Non-pigmented ciliary epithelial cell (primary cell): Measurements from ENCODE around the gene CLSTN1.

Source experiments
- DNase-seq: peaks from one replicate; pipeline ENCODE4 v3.0.0-alpha.2; 2010; ENCODE audit warnings: low read depth

The CLSTN1 gene

DNA sequence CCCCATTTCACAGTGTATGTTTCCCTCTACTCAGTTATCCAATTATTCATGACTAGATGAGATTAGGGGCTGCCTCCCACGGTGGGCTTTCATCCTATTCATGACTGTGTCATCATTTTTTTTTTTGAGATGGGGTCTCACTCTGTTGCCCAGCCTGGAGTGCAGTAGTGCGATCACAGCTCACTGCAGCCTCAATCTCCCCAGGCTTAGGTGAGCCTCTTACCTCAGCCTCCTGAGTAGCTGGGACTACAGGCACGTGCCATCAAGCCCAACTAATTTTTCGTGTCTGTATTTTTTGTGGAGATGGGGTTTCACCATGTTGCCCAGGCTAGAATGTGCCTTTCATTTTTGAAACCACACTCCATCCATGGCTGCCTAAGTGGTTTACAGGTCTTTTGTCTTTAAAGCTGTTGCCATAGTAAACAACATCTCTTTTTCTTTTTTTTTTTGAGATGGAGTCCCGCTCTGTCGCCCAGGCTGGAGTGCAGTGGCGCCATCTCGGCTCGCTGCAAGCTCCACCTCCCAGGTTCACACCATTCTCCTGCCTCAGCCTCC lies 112.2 kb downstream of the CLSTN1 start:
- DNase-seq = no peak

DNA sequence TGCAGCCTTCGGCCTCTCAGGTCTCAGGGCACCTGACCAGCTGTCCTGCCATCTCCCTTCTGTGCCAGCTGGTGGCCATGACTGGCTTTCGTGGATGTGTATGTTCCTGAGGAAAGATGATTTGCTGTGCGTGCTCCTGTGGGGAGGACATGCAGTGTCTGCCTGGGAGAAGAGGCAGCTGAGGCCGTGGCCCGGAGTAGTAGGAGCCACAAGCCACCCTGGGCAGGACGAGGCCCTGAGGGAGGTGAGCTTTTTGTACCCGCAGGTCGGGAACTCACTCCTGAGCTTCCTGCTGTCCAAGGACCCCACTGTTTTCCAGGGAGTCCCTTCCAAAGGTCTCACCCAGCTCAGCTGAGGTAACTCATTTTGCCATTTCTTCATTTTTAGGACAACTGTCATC lies 113.7 kb downstream of the CLSTN1 start:
- no peak for DNase-seq

DNA sequence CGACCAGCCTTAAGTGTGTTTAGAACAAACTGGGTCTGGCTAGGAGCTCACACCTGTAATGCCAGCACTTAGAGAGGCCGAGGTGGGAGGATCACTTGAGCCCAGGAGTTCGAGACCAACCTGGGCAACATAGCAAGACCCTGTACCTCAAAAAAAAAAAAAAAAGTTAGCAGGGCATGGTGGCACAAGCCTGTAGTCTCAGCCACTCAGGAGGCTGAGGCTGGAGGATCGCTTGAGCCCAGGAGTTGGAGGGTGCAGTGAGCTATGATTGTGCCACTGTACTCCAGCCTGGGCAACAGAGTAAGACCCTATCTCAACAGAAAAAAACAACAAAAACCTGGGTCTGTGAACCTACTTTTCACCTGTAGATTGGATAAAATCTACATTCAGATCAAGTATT lies 117.6 kb downstream of the CLSTN1 start:
- no peak for DNase-seq

DNA sequence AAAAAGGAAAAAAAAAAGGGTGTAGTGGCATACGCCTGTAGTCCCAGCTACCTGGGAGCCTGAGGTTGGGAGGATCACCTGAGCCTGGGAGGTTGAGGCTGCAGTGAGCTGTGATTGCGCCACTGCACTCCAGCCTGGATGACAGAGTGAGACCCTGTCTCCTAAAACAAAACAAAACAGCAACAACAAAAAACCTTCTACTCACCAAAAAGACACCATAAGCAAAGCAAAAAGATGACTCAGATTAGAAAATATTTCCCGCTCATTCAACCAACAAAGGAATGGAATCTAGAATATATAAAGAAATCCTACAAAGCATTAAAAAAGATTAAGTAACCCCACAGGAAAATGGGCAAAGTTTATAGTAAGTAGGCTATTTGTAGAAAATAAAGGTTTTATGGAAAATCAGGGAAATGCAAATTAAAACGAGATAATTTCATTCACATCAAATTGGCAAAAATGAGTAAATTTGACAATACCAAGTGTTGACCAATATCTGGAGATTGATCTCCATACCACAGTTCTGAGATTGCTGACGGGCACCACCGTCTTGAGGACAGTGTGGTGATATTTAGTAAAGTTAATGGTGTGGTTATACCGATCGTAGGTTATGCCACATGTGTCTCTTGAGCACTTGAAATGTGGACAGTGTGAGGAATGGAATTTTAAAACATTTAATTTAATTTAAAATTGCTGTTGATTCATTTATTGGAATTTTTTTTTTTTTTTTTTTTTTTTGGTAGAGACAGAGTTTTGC lies 118.2 kb downstream of the CLSTN1 start:
- no peak for DNase-seq

DNA sequence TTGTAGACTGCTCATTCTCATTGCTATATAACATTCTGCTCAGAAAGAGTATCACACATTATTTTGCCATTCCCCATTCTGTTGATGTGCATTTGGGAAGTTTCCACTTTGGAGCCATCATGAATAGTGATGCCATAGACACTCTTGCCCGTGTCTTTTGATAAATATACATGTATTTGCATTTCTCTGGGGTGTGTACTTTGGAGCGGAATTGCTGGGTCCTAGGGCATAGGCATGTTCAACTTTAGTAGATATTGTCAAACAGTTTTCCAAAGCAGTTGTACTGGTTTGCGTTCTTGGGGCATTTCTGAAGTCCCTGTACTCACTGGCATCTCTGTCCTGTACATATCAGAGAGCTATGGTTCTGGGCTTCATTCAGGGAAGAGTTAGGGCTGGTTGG lies 120.1 kb downstream of the CLSTN1 start:
- no peak for DNase-seq

DNA sequence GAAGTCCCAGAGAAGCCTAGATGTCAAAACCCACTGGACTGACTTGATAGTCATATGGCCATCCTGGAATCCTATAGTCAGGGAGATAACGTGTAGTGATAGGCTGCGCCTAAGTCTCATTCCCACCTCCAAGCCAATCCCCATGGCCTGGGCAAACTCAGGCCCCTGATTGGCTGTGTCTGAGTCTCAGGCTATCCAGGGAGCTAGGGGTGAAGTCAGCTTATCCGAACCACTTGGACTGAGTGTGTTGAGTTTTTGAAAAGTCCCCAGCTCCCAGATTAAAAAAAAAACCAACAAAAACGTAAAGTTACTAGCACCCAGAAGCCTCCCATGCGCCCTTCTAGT lies 120.6 kb downstream of the CLSTN1 start:
- no peak for DNase-seq

DNA sequence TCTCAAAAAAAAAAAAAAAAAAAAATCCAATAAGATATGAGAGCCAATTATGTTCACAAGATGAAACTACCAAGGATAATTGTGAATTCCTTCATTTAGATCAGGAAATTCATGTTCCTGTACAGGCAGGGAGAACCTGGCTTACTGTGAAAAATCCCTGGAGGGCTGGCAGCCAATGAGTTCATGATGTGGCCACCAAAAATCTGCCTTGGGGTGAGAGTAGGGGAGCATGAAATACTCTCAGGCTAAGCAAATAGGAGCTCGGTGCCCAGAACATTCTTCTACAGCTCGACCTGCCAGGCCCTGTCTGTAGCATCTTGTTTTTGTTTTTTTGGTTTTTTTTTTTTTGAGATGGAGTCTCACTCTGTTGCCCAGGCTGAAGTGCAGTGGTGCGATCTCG lies 122.1 kb downstream of the CLSTN1 start:
- DNase-seq = no peak

DNA sequence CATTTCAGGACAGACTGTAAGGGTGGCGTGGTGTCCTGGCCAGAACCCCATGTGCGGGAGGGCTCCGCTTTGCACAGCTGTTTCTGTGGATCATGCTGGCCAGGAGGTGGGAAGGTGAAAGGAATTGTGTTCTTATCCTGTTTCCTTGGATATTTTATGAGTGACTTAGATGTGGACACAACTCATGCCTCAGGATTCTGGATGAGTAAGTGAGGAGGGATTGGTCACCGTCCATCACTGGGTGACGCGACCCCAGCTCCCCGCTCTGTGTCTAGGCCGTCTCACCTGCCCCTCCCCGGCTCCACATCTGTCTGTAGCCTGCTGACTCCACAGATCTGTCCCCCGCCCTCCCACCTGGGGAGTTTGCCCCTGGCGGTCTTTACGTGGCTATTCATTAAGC lies 123.4 kb downstream of the CLSTN1 start:
- DNase-seq = peak; percentile 63

DNA sequence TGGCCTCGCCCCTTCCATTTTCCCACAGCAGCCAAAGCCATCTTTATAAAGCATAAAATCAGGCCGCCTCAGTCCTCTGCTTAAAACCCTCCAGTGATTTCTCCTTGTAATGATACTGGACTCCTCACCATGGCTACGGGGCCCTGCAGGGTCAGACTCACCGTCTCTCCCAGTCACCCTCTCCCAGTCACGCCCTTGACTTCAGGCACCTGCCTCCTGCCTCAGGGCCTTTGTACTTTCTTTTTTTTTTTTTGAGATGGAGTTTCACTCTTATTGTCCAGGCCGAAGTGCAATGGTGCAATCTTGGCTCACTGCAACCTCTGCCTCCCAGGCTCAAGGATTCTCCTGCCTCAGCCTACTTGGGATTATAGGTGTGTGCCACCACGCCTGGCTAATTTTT lies 124.4 kb downstream of the CLSTN1 start:
- no peak for DNase-seq

DNA sequence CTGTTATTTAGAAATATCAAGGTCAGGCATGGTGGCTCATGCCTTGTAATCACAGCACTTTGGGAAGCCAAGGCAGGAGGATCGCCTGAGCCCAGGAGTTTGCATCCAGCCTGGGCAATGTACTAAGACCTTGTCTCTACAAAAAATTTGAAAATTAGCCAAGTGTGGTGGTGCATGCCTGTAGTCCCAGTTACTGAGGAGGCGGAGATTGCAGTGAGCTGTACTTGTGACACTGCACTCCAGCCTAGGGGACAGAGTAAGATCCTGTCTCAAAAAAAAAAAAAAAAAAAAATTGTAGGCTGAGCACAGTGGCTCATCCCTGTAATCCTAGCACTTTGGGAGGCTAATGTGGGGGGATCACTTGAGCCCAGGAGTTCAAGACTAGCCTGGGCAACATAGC lies 127.0 kb downstream of the CLSTN1 start:
- no peak for DNase-seq

DNA sequence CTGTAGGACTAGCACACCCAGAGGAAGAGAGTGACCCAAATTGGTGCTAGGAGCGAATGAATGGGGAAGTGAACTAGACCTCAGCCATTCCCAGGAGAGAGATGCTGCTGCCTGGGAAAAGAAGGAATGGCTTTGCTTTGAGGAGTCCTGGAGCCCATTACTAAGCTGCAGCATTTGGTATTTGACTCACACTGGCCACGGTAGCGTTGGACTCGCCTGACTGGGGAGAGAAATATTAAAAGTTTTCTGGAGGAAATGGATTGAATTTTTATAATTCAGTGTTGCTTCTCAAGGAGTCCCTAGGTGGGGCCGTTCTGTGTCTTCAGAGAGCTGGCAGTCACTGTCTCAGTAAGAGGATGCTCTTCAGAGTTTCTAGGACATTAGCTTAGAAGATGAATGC lies 132.1 kb downstream of the CLSTN1 start:
- no peak for DNase-seq

DNA sequence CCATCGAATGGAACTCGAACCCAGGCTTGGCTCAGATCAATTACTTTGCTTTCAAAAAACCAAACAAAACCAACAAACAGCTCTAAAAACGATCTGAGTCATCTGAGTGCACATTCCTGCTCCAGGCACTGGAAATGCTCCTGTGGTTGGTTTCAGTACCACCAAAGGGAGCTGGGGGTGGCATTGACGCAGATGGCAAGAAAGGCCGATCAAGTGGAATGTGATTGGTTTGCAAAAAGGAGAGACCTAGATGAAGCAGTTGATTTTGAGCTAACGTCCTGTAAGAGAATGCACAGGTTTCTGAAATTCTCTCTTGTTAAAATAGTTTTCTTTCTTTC lies 132.7 kb downstream of the CLSTN1 start:
- no peak for DNase-seq

DNA sequence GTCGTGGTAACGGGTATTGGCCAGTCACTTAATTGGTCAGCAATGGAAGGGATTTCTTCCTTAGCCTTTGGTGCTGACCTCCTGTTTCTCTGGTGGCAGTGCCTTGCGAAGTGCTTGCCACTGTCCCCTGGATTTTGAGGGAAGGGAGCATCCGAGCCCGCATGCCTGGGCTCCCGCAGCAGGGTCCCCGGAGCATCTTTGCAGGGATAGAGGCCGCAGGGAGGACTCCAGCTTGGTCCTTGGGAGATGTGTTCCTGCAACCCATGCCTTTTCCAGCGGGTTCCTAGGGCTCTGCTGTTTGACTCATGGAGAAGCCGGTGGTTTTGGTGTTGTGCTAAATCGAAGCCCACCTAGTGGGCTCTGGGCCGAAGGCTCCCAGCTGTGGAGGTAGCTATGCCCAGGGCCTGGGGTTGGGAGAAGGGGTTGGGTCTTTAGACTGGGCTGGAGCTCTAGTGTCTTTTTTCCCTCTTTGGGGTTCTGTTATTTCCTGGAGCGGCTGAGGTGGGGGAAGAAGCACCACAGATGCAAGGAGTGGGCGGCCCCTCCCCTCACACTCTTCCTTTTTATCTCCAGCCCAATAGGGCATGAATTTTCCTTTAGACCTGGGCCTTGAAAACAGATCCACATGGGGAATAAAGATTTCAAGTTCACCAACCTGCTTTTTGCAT lies 133.2 kb downstream of the CLSTN1 start:
- no peak for DNase-seq

DNA sequence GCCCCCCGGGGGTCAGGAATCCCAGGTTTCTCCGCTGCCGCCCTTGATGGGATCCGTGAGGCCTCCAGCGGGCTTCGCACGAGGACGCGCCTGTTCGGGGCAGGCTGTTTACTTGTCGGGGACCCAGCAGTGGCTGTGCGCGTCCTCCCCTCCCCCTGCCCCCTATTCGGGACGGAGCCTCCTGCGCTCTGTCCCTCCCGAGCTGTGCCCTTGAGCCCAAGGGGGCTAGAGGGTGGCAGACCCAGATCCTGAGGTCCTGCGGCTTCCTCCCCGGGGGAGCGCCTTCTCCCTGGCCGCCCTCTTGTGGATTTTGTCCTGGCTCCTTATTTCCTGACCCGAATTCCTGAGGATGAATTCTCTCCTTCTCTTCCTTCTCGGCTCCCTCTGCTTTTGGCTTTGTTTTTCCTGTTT lies 133.8 kb downstream of the CLSTN1 start:
- no peak for DNase-seq

DNA sequence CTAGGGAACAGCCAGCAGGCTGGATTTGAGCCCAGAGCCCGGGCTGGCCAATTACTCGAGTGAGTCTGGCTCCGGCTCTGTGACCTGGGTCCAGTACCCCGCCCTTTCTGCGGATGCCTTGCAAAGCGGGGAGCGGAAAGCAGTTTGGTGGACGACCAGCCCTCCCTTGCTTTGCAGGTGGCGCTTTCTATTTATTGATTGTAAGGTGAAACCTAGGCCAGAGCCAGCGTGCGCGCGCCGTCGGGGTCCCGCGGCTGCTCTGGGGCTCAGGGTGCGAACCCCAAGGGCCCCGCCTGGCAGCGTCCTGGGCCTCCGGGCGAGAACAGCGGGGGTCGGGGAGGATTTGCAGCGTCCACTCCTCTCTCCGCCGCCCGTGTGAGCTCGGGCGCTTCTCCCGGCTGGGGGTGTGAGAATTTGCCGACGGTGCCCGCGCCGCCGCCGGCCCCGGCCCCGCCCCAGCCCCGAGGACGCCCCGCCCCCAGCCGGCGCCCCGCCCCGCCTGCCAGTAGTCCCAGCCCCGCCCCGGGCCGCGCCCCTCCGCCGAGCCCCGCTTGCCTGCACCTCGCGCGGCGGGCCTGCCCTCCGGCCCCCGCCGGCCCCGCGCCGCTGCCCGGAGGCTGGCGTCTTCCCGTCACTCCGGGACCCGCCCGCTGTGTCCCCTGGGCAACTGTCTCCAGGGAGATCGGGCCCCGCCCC lies 134.6 kb downstream of the CLSTN1 start:
- no peak for DNase-seq

DNA sequence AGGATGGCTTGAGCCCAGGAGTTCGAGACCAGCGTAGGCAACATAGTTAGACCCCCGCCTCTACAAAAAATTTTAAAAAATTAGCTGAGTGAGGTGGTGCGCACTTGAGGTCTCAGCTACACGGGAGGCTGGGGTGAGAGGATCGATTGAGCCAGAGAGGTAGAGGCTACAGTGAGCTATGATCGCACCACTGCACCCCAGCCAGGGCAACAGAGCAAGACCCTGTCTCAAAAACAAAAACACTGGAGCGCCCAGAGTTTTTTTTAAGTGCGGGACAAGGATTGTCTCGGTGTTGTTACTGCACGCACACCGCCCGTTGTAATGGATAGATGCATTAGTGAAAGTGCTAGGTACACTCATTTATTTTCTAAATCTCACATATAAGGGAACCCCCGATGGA lies 135.2 kb downstream of the CLSTN1 start:
- no peak for DNase-seq

DNA sequence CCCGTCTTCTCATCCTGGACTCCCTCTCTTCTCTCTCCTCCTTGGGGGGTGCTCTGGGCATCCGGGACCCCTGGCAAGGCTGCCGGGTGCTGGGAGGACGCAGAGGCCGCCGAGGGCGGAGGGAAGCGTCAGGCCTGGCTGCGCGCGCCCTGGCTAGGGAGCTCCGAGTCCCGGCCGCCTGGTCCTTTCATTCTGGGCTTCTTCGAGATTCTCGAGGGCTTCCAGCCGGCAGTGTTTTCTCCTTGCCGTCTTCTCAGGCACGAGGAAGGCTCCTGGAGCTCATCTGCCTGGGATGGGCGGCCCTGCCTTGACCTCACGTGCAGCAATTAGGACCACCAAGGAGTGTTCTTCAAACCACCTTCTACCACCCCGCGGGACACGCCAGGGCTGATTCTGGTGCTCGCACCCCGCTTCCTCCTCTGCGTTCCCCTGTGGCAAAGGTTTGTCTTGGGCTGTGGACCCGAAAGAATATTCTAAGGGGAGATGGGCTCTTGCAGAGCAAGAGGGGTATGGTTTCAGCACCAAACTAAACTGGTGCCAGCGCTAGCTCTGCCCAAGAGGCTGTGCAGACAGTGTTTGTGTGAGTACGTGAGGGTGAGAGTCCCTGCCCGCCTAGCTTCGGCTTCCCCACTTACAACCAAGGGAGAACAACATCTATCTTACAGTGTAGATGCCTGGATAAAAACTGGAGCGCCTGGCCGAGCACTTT lies 135.7 kb downstream of the CLSTN1 start:
- DNase-seq = no peak

DNA sequence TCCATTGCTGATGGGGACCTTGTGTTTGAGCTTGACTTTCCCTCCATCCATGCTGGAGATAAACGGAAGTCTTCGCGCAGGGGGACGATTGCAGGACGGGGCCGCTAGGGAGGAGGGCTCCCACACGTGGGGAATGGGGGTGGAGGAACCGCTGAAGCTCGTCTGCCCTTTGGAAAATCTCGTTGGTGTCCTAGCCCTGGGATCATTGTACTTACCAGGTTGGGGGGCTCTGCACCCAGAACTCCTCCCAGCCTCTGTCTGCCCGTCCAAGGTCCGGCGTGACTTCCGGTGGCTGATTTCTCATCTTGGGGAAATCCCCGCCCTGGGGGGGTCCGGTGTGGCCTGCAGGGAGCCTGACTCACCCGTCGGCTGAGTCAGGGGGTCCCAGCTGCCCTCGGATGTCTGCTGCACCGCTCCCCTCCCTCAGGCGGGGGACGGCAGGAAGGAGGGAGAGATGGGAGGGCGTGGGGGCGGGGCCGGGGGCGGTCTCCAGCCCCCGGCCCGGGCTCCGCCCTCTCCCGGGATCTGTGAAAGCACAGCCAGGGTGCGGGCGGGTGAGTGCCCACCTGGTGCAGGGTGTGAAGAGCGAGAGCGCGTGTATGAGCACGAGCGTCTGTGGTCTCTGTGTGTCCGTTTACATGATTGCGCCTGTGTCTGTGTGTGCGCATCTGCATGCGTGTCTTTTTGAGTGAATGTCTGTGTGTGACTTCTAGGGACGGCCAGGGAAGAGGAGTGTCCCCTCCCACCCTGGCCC lies 136.5 kb downstream of the CLSTN1 start:
- no peak for DNase-seq

DNA sequence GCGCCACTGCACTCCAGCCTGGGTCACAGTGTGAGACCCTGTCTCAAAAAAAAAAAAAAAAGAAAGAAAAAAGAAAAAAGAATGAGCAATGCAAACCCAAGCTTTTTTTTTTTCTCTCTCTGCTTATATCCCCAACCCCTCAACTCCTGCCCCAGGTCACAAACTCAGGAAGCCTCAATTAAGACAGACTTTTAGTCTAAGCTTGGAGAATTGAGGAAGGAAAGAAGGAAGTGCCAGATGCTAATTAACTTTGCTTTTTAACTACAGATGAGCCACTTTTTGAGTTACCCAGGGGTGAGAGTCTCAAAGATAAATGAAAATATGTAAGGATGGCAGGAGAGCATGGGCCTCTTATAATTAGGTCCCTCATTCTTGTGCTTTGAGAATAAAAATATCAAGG lies 139.0 kb downstream of the CLSTN1 start:
- DNase-seq = no peak

DNA sequence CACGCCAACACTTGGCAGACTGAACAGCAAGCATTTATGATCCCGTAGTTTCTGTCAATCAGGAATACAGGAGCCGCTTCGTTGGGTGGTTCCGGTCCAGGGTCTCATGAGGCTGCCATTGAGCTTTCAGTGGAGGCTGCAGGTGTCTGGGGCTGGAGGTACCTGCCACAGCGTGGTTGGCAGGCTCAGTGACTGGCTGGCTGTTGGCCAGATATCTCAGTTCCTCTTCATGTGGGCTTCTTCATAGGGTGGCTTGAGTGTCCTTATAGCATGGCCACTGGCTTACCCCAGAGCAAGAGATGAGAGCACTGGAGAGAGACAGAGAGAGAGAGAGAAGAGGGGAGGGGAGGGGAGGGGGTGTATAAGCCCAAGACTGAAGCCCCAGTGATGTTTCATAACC lies 142.9 kb downstream of the CLSTN1 start:
- no peak for DNase-seq

DNA sequence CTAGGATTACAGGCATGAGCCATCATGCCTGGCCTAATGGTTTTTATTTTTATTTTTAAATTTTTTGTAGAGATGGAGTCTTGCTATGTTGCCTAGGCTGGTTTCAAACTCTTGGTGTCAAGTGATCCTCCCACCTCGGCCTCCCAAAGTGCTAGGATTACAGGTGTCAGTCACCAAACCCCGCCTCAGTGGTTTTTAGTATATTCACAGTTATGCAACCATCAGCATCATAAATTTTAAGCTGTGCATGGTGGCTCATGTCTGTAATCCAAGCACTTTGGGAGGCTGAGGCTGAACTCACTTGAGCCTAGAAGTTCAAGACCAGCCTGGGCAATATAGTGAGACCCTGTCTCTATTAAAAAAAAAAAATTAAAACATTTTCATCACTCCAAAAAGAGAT lies 143.7 kb downstream of the CLSTN1 start:
- DNase-seq = no peak
